GM12864 (cell line): Measurements from ENCODE around the gene EXOC6B.

Source experiments
- DNase-seq: peaks from one replicate; pipeline ENCODE4 v3.0.0-alpha.2; 2011; ENCODE audit warnings: low read depth
- H3K4me3 ChIP-seq: 2 replicates; pipeline ENCODE4 v1.5.1; 2011; ENCODE audit warnings: mild to moderate bottlenecking, low read depth, low read length, control low read depth
- CTCF ChIP-seq: IDR thresholded peaks from 2 replicates; pipeline ENCODE4 v1.5.1; 2011; ENCODE audit warnings: low read depth, mild to moderate bottlenecking, moderate library complexity, low read length, control low read depth, inconsistent platforms; ENCODE audit errors: missing control alignments

EXOC6B gene

GRCh38 chr2:72127401-72128058 lies 698.3 kb downstream of the EXOC6B start:
- DNase-seq: no peak
- no peak overlapping the region for H3K4me3 ChIP-seq
- no peak for TF ChIP-seq CTCF

- no peak for TF ChIP-seq CTCF
- no peak for DNase-seq
- no peak overlapping the region for H3K4me3 ChIP-seq
These were observed 699.4 kb downstream of the EXOC6B start for GRCh38 chr2:72126186-72127100.
